Skin of body (tissue), 2 donors: ENCODE results near the gene HECW1. TPM values are rescaled to one million over a fixed set of nuclear protein-coding genes. Genes with fewer than 3 reads are reported as not detected.
A peak's percentile ranks its signal among the peaks of the same experiment; 100 is the strongest.
"Not testable (repeated sequence)": the region's sequence is repeated elsewhere in the genome, so short reads cannot be mapped to it uniquely, and the experiment has no call there.

Experiments
- DNase-seq: peaks from one replicate; lab custom pipeline; 2025; lab: John Stamatoyannopoulos, UW
- total RNA-seq: library from RNA; depleted of rRNA; stranded (reverse); fragments of >200 nt; gene quantifications from one replicate; pipeline ENCODE4 v1.2.3, GENCODE V29; 2014

The HECW1 gene
- total RNA-seq, 1 donor from 2014 or later: 1.8 TPM

GRCh38 chr7:43570688-43571365 is 458.4 kb downstream of the HECW1 start:
- DNase-seq: no peak

GRCh38 chr7:43572516-43573049 is 460.1 kb downstream of the HECW1 start:
- peak; percentile 18 for DNase-seq

- DNase-seq: not testable (repeated sequence)
Measured at GRCh38 chr7:43573832-43574231, 461.4 kb downstream of the HECW1 start.

- no peak for DNase-seq
Measured at GRCh38 chr7:43575506-43575905, 463.1 kb downstream of the HECW1 start.

- DNase-seq: no peak
Measured at GRCh38 chr7:43576241-43576640, 463.8 kb downstream of the HECW1 start.

- no peak for DNase-seq
Measured at GRCh38 chr7:43577485-43577951, 465.1 kb downstream of the HECW1 start.

- DNase-seq: peak; percentile 91
Measured at GRCh38 chr7:43582503-43583423, 470.3 kb downstream of the HECW1 start, which contains the start of gene STK17A. Gene STK17A, plus strand, starts transcription at chr7:43583108. Its CDS starts 136 bp downstream, at chr7:43583244.

GRCh38 chr7:43583424-43584194 is 471.2 kb downstream of the HECW1 start:
- peak; percentile 14 for DNase-seq

- DNase-seq: peak; percentile 52
Measured at GRCh38 chr7:43584195-43584586, 471.7 kb downstream of the HECW1 start.

GRCh38 chr7:43584733-43585132 is 472.3 kb downstream of the HECW1 start:
- DNase-seq: not testable (repeated sequence)

GRCh38 chr7:43585562-43585961 is 473.1 kb downstream of the HECW1 start:
- DNase-seq: no peak

- no peak for DNase-seq
Measured at GRCh38 chr7:43586251-43586900, 473.9 kb downstream of the HECW1 start.

- no peak for DNase-seq
Measured at GRCh38 chr7:43588477-43589132, 476.2 kb downstream of the HECW1 start.

GRCh38 chr7:43589133-43589478 is 476.7 kb downstream of the HECW1 start:
- DNase-seq: no peak

- no peak for DNase-seq
Measured at GRCh38 chr7:43589728-43590127, 477.3 kb downstream of the HECW1 start.

GRCh38 chr7:43590862-43591557 is 478.6 kb downstream of the HECW1 start:
- no peak for DNase-seq

GRCh38 chr7:43591558-43592180 is 479.2 kb downstream of the HECW1 start:
- no peak for DNase-seq

- DNase-seq: no peak
Measured at GRCh38 chr7:43592326-43592725, 479.9 kb downstream of the HECW1 start.

- no peak for DNase-seq
Measured at GRCh38 chr7:43593010-43593409, 480.6 kb downstream of the HECW1 start.
